ENCODE data around the gene EFNA5.

The EFNA5 gene

DNA sequence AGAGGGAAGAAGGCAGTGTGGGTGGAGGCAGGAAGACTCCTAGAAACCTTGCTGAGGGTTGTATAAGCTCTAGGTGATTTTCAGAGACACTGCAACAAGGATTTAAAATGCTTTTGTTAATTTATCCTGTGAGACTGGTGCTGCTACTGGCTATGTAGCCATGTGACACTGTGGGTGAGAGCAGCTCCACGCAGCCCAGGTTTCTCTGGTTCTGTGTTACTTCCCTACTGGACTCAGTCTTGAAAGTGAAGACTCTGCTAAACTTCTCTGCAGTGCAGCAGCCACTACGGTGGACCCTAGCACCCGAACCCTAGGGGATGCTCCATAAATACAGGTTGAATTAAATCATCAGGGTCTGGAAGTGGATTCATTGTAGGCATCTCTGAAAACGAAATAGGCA lies 25.8 kb upstream of the EFNA5 start:
- no peak for DNase-seq (ENCODE audit: low read depth)
- no peak overlapping the region for H3K4me3 ChIP-seq (ENCODE audit: low read depth, low read length)
- TF ChIP-seq, protein P1, sequence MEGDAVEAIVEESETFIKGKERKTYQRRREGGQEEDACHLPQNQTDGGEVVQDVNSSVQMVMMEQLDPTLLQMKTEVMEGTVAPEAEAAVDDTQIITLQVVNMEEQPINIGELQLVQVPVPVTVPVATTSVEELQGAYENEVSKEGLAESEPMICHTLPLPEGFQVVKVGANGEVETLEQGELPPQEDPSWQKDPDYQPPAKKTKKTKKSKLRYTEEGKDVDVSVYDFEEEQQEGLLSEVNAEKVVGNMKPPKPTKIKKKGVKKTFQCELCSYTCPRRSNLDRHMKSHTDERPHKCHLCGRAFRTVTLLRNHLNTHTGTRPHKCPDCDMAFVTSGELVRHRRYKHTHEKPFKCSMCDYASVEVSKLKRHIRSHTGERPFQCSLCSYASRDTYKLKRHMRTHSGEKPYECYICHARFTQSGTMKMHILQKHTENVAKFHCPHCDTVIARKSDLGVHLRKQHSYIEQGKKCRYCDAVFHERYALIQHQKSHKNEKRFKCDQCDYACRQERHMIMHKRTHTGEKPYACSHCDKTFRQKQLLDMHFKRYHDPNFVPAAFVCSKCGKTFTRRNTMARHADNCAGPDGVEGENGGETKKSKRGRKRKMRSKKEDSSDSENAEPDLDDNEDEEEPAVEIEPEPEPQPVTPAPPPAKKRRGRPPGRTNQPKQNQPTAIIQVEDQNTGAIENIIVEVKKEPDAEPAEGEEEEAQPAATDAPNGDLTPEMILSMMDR (IDR thresholded peaks at IDR 0.05; ENCODE audit: low read depth, low read length) = no peak
- no peak for TF ChIP-seq POLR2A (IDR thresholded peaks at IDR 0.05; ENCODE audit: extremely low read depth, insufficient read length)
- TF ChIP-seq MYC (IDR thresholded peaks at IDR 0.05; ENCODE audit: low read depth, low read length) = no peak
- TF ChIP-seq, protein P2, sequence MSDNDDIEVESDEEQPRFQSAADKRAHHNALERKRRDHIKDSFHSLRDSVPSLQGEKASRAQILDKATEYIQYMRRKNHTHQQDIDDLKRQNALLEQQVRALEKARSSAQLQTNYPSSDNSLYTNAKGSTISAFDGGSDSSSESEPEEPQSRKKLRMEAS (IDR thresholded peaks at IDR 0.05; ENCODE audit: low read depth, low read length) = no peak

DNA sequence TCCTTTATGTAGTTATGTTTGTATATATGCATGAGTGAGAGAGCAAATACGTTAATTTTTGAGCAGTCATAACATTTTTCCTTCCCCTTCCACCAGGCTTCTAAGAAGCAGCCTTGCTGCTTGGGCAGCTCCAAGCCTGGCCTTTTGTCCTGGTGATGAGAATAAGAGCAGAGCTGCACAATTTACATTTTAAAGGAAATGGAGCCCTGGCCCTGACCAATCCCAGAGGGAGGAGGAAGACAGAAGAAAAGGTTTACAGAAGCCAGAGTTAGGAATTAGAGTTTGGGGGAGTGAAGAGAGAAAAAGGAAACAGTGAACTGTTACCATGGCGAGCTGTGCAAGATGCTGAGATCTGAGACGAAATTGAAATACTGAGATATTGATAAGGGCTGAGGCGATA lies 25.3 kb upstream of the EFNA5 start:
- TF ChIP-seq MYC (IDR thresholded peaks at IDR 0.05; ENCODE audit: low read depth, low read length) (no peak), POLR2A (IDR thresholded peaks at IDR 0.05; ENCODE audit: extremely low read depth, insufficient read length) (no peak)
- TF ChIP-seq, protein P1 (IDR thresholded peaks at IDR 0.05; ENCODE audit: low read depth, low read length) = no peak
- TF ChIP-seq, protein P2 (IDR thresholded peaks at IDR 0.05; ENCODE audit: low read depth, low read length) = no peak

DNA sequence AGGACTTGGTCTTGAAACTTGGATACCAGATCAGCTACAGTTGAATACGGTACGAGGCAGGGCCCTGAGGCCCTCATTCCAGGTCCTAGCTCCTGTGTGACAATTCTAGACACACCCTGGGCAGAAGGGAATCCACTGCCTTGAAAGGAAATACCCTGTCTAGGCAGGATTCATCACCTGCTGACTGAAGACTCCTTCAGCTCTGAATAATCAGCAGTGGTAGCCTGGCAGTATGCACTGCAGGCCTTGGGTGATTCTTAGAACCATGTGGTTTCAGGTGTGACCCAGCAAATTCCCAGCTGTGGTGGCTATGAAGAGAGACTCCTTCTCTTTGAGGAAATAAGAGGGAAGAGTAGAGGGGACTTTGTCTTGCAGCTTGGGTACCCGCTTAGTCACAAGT lies 17.2 kb upstream of the EFNA5 start:
- no peak for DNase-seq (ENCODE audit: low read depth)
- no peak overlapping the region for H3K4me3 ChIP-seq (ENCODE audit: low read depth, low read length)
- TF ChIP-seq, protein P1 (IDR thresholded peaks at IDR 0.05; ENCODE audit: low read depth, low read length) = no peak
- no peak for TF ChIP-seq MYC (IDR thresholded peaks at IDR 0.05; ENCODE audit: low read depth, low read length)
- TF ChIP-seq, protein P2 (IDR thresholded peaks at IDR 0.05; ENCODE audit: low read depth, low read length) = no peak
- no peak for TF ChIP-seq POLR2A (IDR thresholded peaks at IDR 0.05; ENCODE audit: extremely low read depth, insufficient read length)

More for the DNA sequence above, 25.3 kb upstream of the EFNA5 start:
- DNase-seq (ENCODE audit: low read depth) = no peak
- no peak overlapping the region for H3K4me3 ChIP-seq (ENCODE audit: low read depth, low read length)

DNA sequence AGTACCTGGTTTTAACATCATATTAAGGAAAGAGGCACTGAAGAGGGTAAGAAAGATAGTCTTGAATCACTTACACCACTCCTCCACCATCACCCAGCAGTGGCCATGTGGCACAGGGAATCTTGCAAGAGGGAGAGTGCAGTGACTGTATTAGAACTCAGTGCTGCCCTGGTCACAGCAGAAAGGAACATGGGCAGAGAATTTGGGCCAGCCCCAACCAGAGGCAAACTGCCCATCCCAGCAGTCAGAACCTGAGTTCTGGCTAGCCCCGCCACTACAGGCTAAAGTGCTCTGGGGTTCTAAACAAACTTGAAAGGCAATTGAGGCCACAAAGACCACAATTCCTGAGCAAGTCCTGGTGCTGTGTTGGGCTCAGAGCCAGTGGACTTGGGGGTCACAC lies 16.7 kb upstream of the EFNA5 start:
- DNase-seq (ENCODE audit: low read depth) = no peak
- TF ChIP-seq, protein P2 (IDR thresholded peaks at IDR 0.05; ENCODE audit: low read depth, low read length) = no peak
- TF ChIP-seq MYC (IDR thresholded peaks at IDR 0.05; ENCODE audit: low read depth, low read length) (no peak), POLR2A (IDR thresholded peaks at IDR 0.05; ENCODE audit: extremely low read depth, insufficient read length) (no peak)
- TF ChIP-seq, protein P1 (IDR thresholded peaks at IDR 0.05; ENCODE audit: low read depth, low read length) = no peak
- no peak overlapping the region for H3K4me3 ChIP-seq (ENCODE audit: low read depth, low read length)

DNA sequence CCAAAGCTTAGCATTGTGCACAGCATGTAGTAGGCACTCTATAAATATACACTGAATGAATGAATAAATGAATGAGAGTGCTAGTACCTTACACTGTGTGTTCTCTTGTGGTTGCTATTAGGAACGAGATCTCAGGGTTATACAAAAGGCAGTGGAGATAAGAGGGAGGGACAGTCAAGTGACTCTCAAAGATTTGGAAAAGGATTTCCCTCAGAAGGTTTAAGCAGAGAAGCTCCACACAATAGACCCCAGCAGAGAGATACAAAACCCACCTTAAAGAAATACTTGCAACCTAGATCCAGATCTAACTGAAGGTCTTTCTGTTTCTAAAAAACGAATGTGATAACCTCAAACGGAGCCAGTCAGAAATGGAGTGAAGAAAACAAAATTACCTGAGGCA lies 11.8 kb upstream of the EFNA5 start:
- no peak for DNase-seq (ENCODE audit: low read depth)
- no peak overlapping the region for H3K4me3 ChIP-seq (ENCODE audit: low read depth, low read length)
- TF ChIP-seq, protein P1 (IDR thresholded peaks at IDR 0.05; ENCODE audit: low read depth, low read length) = no peak
- TF ChIP-seq MYC (IDR thresholded peaks at IDR 0.05; ENCODE audit: low read depth, low read length) (no peak), POLR2A (IDR thresholded peaks at IDR 0.05; ENCODE audit: extremely low read depth, insufficient read length) (no peak)
- TF ChIP-seq, protein P2 (IDR thresholded peaks at IDR 0.05; ENCODE audit: low read depth, low read length) = no peak

DNA sequence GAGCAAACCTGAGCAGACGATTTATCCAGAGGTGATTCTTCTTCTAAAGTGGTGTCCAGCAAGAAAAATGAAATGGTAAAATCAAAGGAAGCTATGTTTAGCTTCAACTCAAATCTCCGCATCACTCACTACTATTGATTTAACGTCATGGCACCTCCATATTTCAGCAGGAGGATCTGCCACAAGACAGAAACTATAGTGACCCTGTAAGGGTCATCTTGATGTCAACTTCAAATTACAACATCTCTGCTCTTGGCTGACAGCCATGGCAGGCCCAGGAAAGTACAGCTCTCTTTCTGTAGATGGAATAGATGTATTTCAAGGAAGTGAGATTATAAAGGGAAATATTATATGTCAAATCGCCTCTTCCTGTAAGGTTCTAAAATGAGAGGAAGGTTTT lies 10.1 kb upstream of the EFNA5 start:
- TF ChIP-seq MYC (IDR thresholded peaks at IDR 0.05; ENCODE audit: low read depth, low read length) (no peak), POLR2A (IDR thresholded peaks at IDR 0.05; ENCODE audit: extremely low read depth, insufficient read length) (no peak)
- TF ChIP-seq, protein P1 (IDR thresholded peaks at IDR 0.05; ENCODE audit: low read depth, low read length) = no peak
- TF ChIP-seq, protein P2 (IDR thresholded peaks at IDR 0.05; ENCODE audit: low read depth, low read length) = no peak
- no peak overlapping the region for H3K4me3 ChIP-seq (ENCODE audit: low read depth, low read length)
- no peak for DNase-seq (ENCODE audit: low read depth)

Measured in NB4 (cell line).